Erythroblast (primary cell): ENCODE data around the gene HOMER1.

ENCODE experiments used
- GATA1 ChIP-seq: IDR thresholded peaks from 2 replicates; pipeline ENCODE4 v1.6.1; 2011; ENCODE audit warnings: low read depth, mild to moderate bottlenecking, control low read depth, low read length, moderate library complexity
- POLR2A ChIP-seq: IDR thresholded peaks from 2 replicates; pipeline ENCODE4 v1.6.1; 2011; ENCODE audit warnings: mild to moderate bottlenecking, low read length

DNA sequence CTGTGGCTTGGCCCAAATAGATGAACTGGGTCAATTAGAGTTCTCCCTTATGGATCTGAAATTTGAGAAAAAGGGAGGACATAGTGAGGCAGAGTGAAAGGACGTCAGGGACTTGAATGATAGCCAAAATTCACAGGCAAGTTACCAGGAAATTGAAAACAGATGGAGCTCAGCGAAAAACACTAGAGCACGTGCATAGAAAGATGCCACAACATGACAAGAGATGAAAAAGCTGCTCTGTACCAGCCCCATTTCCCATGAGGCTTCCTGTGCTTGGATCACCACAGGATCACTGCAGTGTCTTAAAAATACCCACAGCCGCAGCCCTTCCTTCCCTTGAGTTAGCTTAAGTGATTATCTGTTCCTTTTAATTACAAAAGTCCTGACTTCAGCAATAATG, 39.0 kb upstream of the HOMER1 start:
- no peak for TF ChIP-seq POLR2A
- TF ChIP-seq GATA1: no peak
